Measurements from ENCODE around the gene EMB. TPM values are rescaled to one million over a fixed set of nuclear protein-coding genes. Genes with fewer than 3 reads are reported as not detected.

The EMB gene
- total RNA-seq, 1 experiment from 2014 or later = 40.4 TPM

Other genes with a start within 250 kb of the EMB start
- 23.2 to 28.5 TPM (median 28.2 TPM) in 3 replicates for gene PARP8, start 225.3 kb upstream of the EMB start, total RNA-seq (2021)

All from WTC11 (cell line).